Endometrial microvascular endothelial cells (primary cell): Measurements from ENCODE around the gene MTMR3. TPM values are rescaled to one million over a fixed set of nuclear protein-coding genes. Genes with fewer than 3 reads are reported as not detected.
"Not testable (repeated sequence)": the region's sequence is repeated elsewhere in the genome, so short reads cannot be mapped to it uniquely, and the experiment has no call there.

Experiments used
- in situ Hi-C: cut with HindIII; loops from 2 replicates; pipeline ENCODE4 v1.10.0; 2017; ENCODE audit warnings: low sequenced_read_pairs, low pct_unique_long_range_greater_than_20kb; ENCODE audit errors: inconsistent ontology term
- total RNA-seq: library from RNA; depleted of rRNA; stranded (reverse); fragments of >200 nt; gene quantifications from one replicate; pipeline ENCODE4 v1.2.3, GENCODE V29; 2015; ENCODE audit errors: inconsistent ontology term

Gene MTMR3
- 22.3 TPM for total RNA-seq

GRCh38 chr22:29883045-29883774, at the start of gene MTMR3:
Gene MTMR3 (plus strand): TSS chr22:29883174. CDS start chr22:29971060, 87,886 bp downstream.
- in situ Hi-C loops: no loop called here

DNA sequence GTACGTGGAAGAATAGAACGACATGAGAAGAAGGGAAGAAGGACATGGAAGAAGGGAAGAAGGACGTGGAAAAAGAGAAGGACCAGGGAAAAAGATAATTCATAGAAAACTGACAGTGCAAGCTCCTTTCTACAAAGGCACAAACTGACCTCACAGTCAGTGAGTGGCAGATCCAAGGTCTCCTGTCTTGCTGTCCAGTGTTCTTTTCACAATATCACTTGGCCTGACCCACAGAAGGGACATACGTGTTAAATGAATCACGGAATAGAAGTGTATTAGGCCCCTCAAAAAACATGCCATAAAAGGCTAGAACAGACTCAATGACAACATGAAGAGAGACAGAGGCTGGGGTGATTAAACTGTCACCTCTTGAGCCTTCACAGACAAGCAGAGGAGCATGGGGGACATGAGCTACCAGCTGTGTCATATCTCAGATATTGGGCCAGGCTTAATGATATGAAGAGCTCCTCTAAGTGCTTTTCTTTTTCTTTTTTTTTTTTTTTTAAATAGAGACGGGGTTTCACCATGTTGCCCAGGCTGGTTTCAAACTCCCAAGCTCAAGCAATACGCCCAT, 49.5 kb upstream of the MTMR3 start:
- in situ Hi-C loops: no loop called here

- in situ Hi-C loops: no loop called here
Observed at GRCh38 chr22:29834046-29834445, 48.9 kb upstream of the MTMR3 start.

- in situ Hi-C loops: not testable (repeated sequence)
Observed at GRCh38 chr22:29836791-29837370, 46.1 kb upstream of the MTMR3 start.

GRCh38 chr22:29837741-29838598, 45.0 kb upstream of the MTMR3 start, which contains the start of gene ASCC2:
Gene ASCC2 (minus strand): TSS chr22:29838274. CDS start chr22:29832325, 5,949 bp downstream.
- in situ Hi-C loops: no loop called here

DNA sequence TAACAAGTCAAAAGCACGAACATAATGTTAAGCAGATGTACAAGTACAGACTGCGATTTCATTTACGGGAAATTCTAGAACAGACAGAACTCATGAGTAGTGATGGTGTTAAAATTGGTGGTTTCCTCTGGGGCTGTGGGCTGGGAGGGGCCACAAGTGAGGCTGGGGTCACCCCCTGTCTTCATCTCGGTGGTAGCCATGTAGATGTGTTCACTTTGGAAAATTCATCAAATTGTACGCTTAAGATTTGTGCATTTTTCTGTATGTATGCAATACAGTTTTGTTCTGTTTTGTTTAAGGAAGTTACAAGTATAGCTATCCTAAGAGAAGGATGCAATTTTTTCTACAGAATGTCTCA, 44.4 kb upstream of the MTMR3 start:
- in situ Hi-C loops: no loop called here

GRCh38 chr22:29839039-29839438, 43.9 kb upstream of the MTMR3 start:
- in situ Hi-C loops: no loop called here

- in situ Hi-C loops: no loop called here
Observed at GRCh38 chr22:29840498-29840897, 42.5 kb upstream of the MTMR3 start.

- in situ Hi-C loops: no loop called here
Observed at GRCh38 chr22:29842172-29842571, 40.8 kb upstream of the MTMR3 start.

- in situ Hi-C loops: no loop called here
Observed at GRCh38 chr22:29842740-29843139, 40.2 kb upstream of the MTMR3 start.

GRCh38 chr22:29846290-29846689, 36.7 kb upstream of the MTMR3 start:
- in situ Hi-C loops: no loop called here

GRCh38 chr22:29848111-29848510, 34.9 kb upstream of the MTMR3 start:
- in situ Hi-C loops: no loop called here

- in situ Hi-C loops: no loop called here
Observed at GRCh38 chr22:29854432-29854831, 28.5 kb upstream of the MTMR3 start.

- in situ Hi-C loops: no loop called here
Observed at GRCh38 chr22:29855611-29856181, 27.3 kb upstream of the MTMR3 start.

GRCh38 chr22:29856496-29856895, 26.5 kb upstream of the MTMR3 start:
- in situ Hi-C loops: no loop called here

- in situ Hi-C loops: not testable (repeated sequence)
Observed at GRCh38 chr22:29859030-29859429, 23.9 kb upstream of the MTMR3 start.

DNA sequence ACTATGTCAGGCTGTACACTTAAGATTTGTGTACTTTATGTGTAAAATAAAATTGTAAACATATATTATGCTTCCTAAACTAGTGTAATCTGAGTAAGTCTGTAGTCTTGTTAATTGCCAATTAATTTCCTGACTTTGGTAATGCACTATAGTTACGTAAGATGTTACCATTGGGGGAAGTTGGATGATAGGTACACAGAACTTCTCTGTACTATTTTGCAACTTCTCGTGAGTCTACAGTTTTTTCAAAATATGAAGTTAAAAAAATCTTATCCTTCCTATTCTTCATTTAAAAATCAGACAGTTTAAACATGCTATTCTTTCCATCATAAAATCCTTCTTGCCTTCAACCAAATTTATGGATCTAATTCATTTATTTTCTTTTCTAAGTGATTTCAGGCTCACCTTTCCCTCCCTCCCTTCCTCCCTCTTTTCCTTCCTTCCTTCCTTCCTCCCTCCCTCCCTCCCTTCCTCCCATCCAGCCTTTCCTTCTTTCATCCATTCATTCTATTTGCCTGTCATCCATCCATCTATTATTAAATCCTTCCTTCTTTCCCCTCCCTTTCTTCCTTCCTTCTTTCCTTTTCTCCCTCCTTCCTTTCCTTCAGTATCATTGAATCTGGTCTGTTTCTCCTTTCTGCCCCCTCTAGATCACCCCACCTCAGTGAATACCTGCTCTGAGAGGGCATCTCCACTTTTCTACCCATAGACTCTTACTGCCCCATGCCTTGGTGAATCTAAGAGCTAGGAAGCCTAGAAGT, 22.8 kb upstream of the MTMR3 start:
- in situ Hi-C loops: no loop called here

- in situ Hi-C loops: no loop called here
Observed at GRCh38 chr22:29861672-29862297, 21.2 kb upstream of the MTMR3 start.
